A549 (cell line): ENCODE results near the gene PCGF6. TPM values are rescaled to one million over a fixed set of nuclear protein-coding genes. Genes with fewer than 3 reads are reported as not detected.
A peak's percentile ranks its signal among the peaks of the same experiment; 100 is the strongest.

Experiments used
- ATAC-seq, 2 experiments: fragments of 200-7000 bp in 1 of 2; fragments of >200 bp in 1 of 2; cut with Nextera tagmentation in 1 of 2; cut with Tn5 transposase in 1 of 2; 3 replicates each; pipeline versions ENCODE4 v1.8.0 to v1.9.1; 2018 to 2020; ENCODE audit warnings: mild to moderate bottlenecking in 1 of 2, moderate library complexity in 1 of 2
- CTCF ChIA-PET: fragments of 300-600 bp; sonication (Branson Sonifier 250); formaldehyde crosslinking; extraction: SDS; loops from one replicate; lab custom pipeline; 2021; ENCODE audit warnings: antibody characterized with exemption, inconsistent platforms; lab: Yijun Ruan, JAX
- POLR2A ChIA-PET: fragments of 350-600 bp; formaldehyde crosslinking; extraction: SDS; loops from one replicate; lab custom pipeline; 2021; ENCODE audit warnings: antibody characterized with exemption, inconsistent platforms; lab: Yijun Ruan, JAX
- DNase-seq, 2 experiments: peaks; one replicate each; pipeline versions ENCODE4 v3.0.0 to v3.0.0-alpha.2; 2011 to 2016; ENCODE audit warnings: low read depth in 1 of 2, low spot score in 1 of 2
- FAIRE-seq: peaks from 2 replicates; lab custom pipeline; 2011; peaks lifted over from hg19 to GRCh38; lab: Jason Lieb, UNC
- H3K27ac ChIP-seq, 2 experiments: fragments of >200 bp; sonication (Bioruptor Twin); formaldehyde crosslinking; 3 replicates each; pipeline ENCODE4 v1.5.1; 2016 to 2017
- H3K4me1 ChIP-seq: fragments of >200 bp; sonication (Bioruptor Twin); formaldehyde crosslinking; 3 replicates; pipeline ENCODE4 v1.6.1; 2016
- H3K4me2 ChIP-seq: fragments of >200 bp; sonication (Bioruptor Twin); formaldehyde crosslinking; 3 replicates; pipeline ENCODE4 v1.6.1; 2016
- H3K4me3 ChIP-seq: fragments of >200 bp; sonication (Bioruptor Twin); formaldehyde crosslinking; 3 replicates; pipeline ENCODE4 v1.5.1; 2016
- H3K9me3 ChIP-seq: fragments of >200 bp; sonication (Bioruptor Twin); formaldehyde crosslinking; 3 replicates; pipeline ENCODE4 v1.6.1; 2016
- BCL3 ChIP-seq: fragments of >200 bp; sonication (Bioruptor Twin); formaldehyde crosslinking; IDR thresholded peaks from 3 replicates; pipeline ENCODE4 v1.6.1; 2016
- CBX2 ChIP-seq: fragments of 200-600 bp; sonication (generic); IDR thresholded peaks from 2 replicates; pipeline ENCODE4 v1.6.1; 2016; ENCODE audit warnings: low read depth, mild to moderate bottlenecking, borderline replicate concordance
- CBX8 ChIP-seq: fragments of 200-600 bp; sonication (generic); IDR thresholded peaks from 2 replicates; pipeline ENCODE4 v1.6.1; 2016
- EHF ChIP-seq: fragments of 250-450 bp; sonication (Bioruptor Pico); IDR thresholded peaks from 2 replicates; pipeline ENCODE4 v1.5.0; 2020; ENCODE audit warnings: mild to moderate bottlenecking
- FOSB ChIP-seq: fragments of 250-450 bp; sonication (Bioruptor Pico); IDR thresholded peaks from 2 replicates; pipeline ENCODE4 v1.5.0; 2020; ENCODE audit warnings: mild to moderate bottlenecking, moderate library complexity
- FOSL2 ChIP-seq, 2 experiments: fragments of 450-650 bp in 1 of 2; fragments of >200 bp in 1 of 2; sonication (Bioruptor Twin) in 1 of 2; formaldehyde crosslinking; IDR thresholded peaks; 2 replicates each; pipeline versions ENCODE4 v1.5.0 to v1.6.1; 2016 to 2020; ENCODE audit warnings: mild to moderate bottlenecking in 1 of 2, moderate library complexity in 1 of 2
- FOXS1 ChIP-seq: fragments of 250-450 bp; sonication (Bioruptor Pico); IDR thresholded peaks from 2 replicates; pipeline ENCODE4 v1.5.0; 2020; ENCODE audit warnings: mild to moderate bottlenecking, moderate library complexity
- GATA3 ChIP-seq: IDR thresholded peaks from 2 replicates; pipeline ENCODE4 v1.6.1; 2012; ENCODE audit warnings: borderline replicate concordance
- HEYL ChIP-seq: fragments of 250-450 bp; sonication (Bioruptor Pico); IDR thresholded peaks from 2 replicates; pipeline ENCODE4 v1.8.0; 2021; ENCODE audit warnings: mild to moderate bottlenecking, moderate library complexity
- JUN ChIP-seq, 2 experiments: fragments of >200 bp; sonication (Bioruptor Twin); formaldehyde crosslinking; IDR thresholded peaks; 2 replicates in 1 of 2; 3 replicates in 1 of 2; pipeline ENCODE4 v1.6.1; 2016 to 2017
- MAX ChIP-seq: IDR thresholded peaks from 2 replicates; pipeline ENCODE4 v1.6.1; 2012
- PHF8 ChIP-seq: fragments of 200-600 bp; sonication (generic); IDR thresholded peaks from 2 replicates; pipeline ENCODE4 v1.6.1; 2016; ENCODE audit warnings: low read depth, mild to moderate bottlenecking, antibody characterized with exemption, moderate library complexity, borderline replicate concordance
- RCOR1 ChIP-seq: fragments of 150-350 bp; IDR thresholded peaks from 2 replicates; pipeline ENCODE4 v1.6.1; 2014; ENCODE audit warnings: antibody characterized with exemption, low read length, low read depth
- TFCP2L1 ChIP-seq: fragments of 250-450 bp; sonication (Bioruptor Pico); IDR thresholded peaks from 2 replicates; pipeline ENCODE4 v1.5.0; 2021; ENCODE audit warnings: mild to moderate bottlenecking
- ZC3H11A ChIP-seq: fragments of 450-650 bp; IDR thresholded peaks from 2 replicates; pipeline ENCODE4 v1.6.1; 2014; ENCODE audit warnings: antibody characterized with exemption, mild to moderate bottlenecking
- ZFP36 ChIP-seq: fragments of 450-650 bp; IDR thresholded peaks from 2 replicates; pipeline ENCODE4 v1.6.1; 2014; ENCODE audit warnings: borderline replicate concordance; ENCODE audit not compliant: partially characterized antibody
- WGBS: methylation state at CpG from one replicate; pipeline ENCODE4 v1.1.6; 2017; ENCODE audit errors: missing lambda C conversion rate; 5-methylcytosine and 5-hydroxymethylcytosine counted together
- polyA plus RNA-seq, 4 experiments: library from polyadenylated mRNA; depleted of rRNA in 3 of 4; stranded (reverse); fragments of >200 nt; fragmentation: RNase III in 1 of 4; extraction: RNeasy Plus Mini Kit Qiagen cat#74134 plus additional on column Dnase treatment in 1 of 4; gene quantifications; 2 replicates in 3 of 4; 3 replicates in 1 of 4; pipeline ENCODE4 v1.2.3, GENCODE V29; 2011 to 2017
- TF ChIP-seq, protein P1 (sequence below): fragments of 200-600 bp; sonication (generic); IDR thresholded peaks from 2 replicates; pipeline ENCODE4 v1.6.1; 2016; ENCODE audit warnings: antibody characterized with exemption, mild to moderate bottlenecking, moderate library complexity
- TF ChIP-seq, protein P2 (sequence below): IDR thresholded peaks from 2 replicates; pipeline ENCODE4 v1.6.1; 2012

PCGF6 gene
- polyA plus RNA-seq, 2 of the 4 experiments (the other 2 are of a cell fraction) = 11.3 to 17.6 TPM

DNA sequence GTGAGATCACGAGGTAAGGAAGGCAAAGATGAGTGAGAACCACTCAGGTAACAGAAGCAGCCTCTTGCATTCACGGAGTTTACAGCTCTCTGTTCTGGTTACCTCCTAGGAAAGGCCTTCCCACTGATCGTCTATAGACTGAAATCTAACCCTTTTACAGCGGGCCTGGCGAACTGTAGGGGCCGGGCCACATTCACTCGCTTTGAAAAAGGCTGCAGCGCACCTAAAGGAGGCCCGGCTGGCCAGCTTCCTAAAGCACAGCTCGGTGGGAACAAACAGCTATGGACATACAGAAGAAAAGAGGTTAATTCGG, 44.8 kb upstream of the PCGF6 start:
- ATAC-seq (peak; percentile 10 to 24; a peak in 4 of 6 replicates), FAIRE-seq (no peak)
- Histone ChIP-seq H3K4me1 (peaks cover 28% of the 10 kb centered on the region), H3K4me2 (peak overlapping the region; percentile 89), H3K9me3 (no peaks in the 10 kb centered on the region)
- no peak for TF ChIP-seq EHF
- no peak for TF ChIP-seq PHF8
- no peak for TF ChIP-seq RCOR1
- TF ChIP-seq, protein P1, sequence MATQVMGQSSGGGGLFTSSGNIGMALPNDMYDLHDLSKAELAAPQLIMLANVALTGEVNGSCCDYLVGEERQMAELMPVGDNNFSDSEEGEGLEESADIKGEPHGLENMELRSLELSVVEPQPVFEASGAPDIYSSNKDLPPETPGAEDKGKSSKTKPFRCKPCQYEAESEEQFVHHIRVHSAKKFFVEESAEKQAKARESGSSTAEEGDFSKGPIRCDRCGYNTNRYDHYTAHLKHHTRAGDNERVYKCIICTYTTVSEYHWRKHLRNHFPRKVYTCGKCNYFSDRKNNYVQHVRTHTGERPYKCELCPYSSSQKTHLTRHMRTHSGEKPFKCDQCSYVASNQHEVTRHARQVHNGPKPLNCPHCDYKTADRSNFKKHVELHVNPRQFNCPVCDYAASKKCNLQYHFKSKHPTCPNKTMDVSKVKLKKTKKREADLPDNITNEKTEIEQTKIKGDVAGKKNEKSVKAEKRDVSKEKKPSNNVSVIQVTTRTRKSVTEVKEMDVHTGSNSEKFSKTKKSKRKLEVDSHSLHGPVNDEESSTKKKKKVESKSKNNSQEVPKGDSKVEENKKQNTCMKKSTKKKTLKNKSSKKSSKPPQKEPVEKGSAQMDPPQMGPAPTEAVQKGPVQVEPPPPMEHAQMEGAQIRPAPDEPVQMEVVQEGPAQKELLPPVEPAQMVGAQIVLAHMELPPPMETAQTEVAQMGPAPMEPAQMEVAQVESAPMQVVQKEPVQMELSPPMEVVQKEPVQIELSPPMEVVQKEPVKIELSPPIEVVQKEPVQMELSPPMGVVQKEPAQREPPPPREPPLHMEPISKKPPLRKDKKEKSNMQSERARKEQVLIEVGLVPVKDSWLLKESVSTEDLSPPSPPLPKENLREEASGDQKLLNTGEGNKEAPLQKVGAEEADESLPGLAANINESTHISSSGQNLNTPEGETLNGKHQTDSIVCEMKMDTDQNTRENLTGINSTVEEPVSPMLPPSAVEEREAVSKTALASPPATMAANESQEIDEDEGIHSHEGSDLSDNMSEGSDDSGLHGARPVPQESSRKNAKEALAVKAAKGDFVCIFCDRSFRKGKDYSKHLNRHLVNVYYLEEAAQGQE = no peak
- TF ChIP-seq FOXS1 (CRISPR knock-in tag) = no peak
- TF ChIP-seq ZFP36 = no peak
- TF ChIP-seq FOSL2 (IDR thresholded peaks at IDR 0.05) = no peak
- no peak for TF ChIP-seq FOSL2 (CRISPR knock-in tag; IDR thresholded peaks at IDR 0.05)
- TF ChIP-seq, protein P2, sequence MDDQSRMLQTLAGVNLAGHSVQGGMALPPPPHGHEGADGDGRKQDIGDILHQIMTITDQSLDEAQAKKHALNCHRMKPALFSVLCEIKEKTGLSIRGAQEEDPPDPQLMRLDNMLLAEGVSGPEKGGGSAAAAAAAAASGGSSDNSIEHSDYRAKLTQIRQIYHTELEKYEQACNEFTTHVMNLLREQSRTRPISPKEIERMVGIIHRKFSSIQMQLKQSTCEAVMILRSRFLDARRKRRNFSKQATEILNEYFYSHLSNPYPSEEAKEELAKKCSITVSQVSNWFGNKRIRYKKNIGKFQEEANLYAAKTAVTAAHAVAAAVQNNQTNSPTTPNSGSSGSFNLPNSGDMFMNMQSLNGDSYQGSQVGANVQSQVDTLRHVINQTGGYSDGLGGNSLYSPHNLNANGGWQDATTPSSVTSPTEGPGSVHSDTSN = no peak
- no peak for TF ChIP-seq TFCP2L1 (CRISPR knock-in tag)
- TF ChIP-seq CBX8 = no peak
- TF ChIP-seq FOSB = no peak
- no peak for TF ChIP-seq MAX
- TF ChIP-seq, all 56 proteins: peak for 0
- DNase-seq = peak in 1 of 2 experiments; percentile 11
- CTCF ChIA-PET = interaction anchor here (0.9 to 2.0 kb wide), 4 partner anchors 14 to 198 kb away, joined by 3 to 11 read pairs (median 7); partner anchors contain the start of gene TAF5
- Histone ChIP-seq H3K27ac (peak overlapping the region; percentile 90 to 96), H3K4me3 (peak overlapping the region; percentile 88)
- WGBS = 2% methylated on average over 11 of the region's 11 CpGs
- POLR2A ChIA-PET = interaction anchor here (0.5 to 1.7 kb wide), 2 partner anchors 28 to 1282 kb away, joined by 5 to 7 read pairs; partner anchors contain the start of gene TAF5

GRCh38 chr10:103394180-103394579, 43.2 kb upstream of the PCGF6 start:
- POLR2A ChIA-PET = no interaction called here
- 93% methylated on average over 14 of the region's 14 CpGs for WGBS
- Histone ChIP-seq H3K27ac (no peak overlapping the region), H3K4me1 (peaks cover 28% of the 10 kb centered on the region), H3K4me2 (peak overlapping the region; percentile 89; the same call in 2 of the 3 replicates), H3K4me3 (no peak overlapping the region), H3K9me3 (no peaks in the 10 kb centered on the region)
- TF ChIP-seq HEYL (CRISPR knock-in tag) (no peak), PHF8 (no peak), ZC3H11A (no peak), TFCP2L1 (CRISPR knock-in tag) (no peak), GATA3 (no peak), CBX2 (no peak)
- no peak for FAIRE-seq
- ATAC-seq = no peak
- CTCF ChIA-PET = no interaction called here
- no peak for DNase-seq

GRCh38 chr10:103382769-103383168, 31.8 kb upstream of the PCGF6 start:
- POLR2A ChIA-PET = no interaction called here
- Histone ChIP-seq H3K9me3 (no peaks in the 10 kb centered on the region), H3K4me1 (no peaks in the 10 kb centered on the region), H3K4me2 (no peak overlapping the region), H3K4me3 (no peak overlapping the region), H3K27ac (no peak overlapping the region)
- CTCF ChIA-PET = interaction anchor here (1.3 kb wide), 1 partner anchor 13 kb away, joined by 4 read pairs; no protein-coding TSS in a partner anchor
- WGBS = 93% methylated on average over 5 of the region's 5 CpGs
- DNase-seq = no peak
- no peak for FAIRE-seq
- TF ChIP-seq BCL3 = no peak
- no peak for TF ChIP-seq PHF8
- TF ChIP-seq RCOR1 = no peak
- TF ChIP-seq JUN (IDR thresholded peaks at IDR 0.05) = no peak
- TF ChIP-seq TFCP2L1 (CRISPR knock-in tag) = no peak
- no peak for ATAC-seq
